OCI-LY3 (cell line): ENCODE results near the gene ETV6.

Experiments used
- EZH2phosphoT487 ChIP-seq: fragments of 200-600 bp; shearing (Covaris generic); IDR thresholded peaks from 2 replicates; pipeline ENCODE4 v1.6.1; 2018; ENCODE audit warnings: antibody characterized with exemption, mixed run types, low read depth
- TF ChIP-seq, protein P1 (sequence below): fragments of 200-600, 300-600 bp; sonication (generic); IDR thresholded peaks from 2 replicates; pipeline ENCODE4 v1.5.1; 2014; ENCODE audit warnings: antibody characterized with exemption, low read length, low read depth

DNA sequence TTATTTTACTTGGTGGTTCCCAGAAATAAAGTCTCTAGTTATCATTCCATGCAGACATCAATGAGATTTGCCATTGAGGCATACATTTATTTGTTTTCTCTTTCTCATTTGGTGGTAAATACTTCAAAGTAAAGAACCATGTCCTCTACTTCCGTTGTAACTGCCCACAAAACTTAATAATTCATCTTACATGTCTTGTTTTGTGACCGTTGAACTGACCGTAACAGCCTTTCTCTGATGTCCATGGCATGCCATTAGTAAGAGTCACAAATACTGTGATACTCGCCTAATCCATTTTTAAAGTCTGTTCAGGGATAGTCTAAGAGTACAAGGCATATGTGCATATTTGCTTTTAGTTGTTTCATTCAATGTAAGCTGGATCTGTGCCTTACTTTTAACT is 145.3 kb downstream of the ETV6 start:
- TF ChIP-seq, protein P1, sequence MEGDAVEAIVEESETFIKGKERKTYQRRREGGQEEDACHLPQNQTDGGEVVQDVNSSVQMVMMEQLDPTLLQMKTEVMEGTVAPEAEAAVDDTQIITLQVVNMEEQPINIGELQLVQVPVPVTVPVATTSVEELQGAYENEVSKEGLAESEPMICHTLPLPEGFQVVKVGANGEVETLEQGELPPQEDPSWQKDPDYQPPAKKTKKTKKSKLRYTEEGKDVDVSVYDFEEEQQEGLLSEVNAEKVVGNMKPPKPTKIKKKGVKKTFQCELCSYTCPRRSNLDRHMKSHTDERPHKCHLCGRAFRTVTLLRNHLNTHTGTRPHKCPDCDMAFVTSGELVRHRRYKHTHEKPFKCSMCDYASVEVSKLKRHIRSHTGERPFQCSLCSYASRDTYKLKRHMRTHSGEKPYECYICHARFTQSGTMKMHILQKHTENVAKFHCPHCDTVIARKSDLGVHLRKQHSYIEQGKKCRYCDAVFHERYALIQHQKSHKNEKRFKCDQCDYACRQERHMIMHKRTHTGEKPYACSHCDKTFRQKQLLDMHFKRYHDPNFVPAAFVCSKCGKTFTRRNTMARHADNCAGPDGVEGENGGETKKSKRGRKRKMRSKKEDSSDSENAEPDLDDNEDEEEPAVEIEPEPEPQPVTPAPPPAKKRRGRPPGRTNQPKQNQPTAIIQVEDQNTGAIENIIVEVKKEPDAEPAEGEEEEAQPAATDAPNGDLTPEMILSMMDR: no peak
- no peak for TF ChIP-seq EZH2phosphoT487
